B cell (primary cell): Measurements from ENCODE around the gene PARD3B. TPM values are rescaled to one million over a fixed set of nuclear protein-coding genes. Genes with fewer than 3 reads are reported as not detected.

Experiments used
- ATAC-seq: fragments of 200-7000 bp; cut with Tn5 transposase; one replicate; pipeline ENCODE4 v1.10.0; 2021; ENCODE audit warnings: low read depth, mild to moderate bottlenecking, moderate number of reproducible peaks, moderate library complexity
- CTCF ChIA-PET: fragments of 350-600 bp; sonication (Branson Sonifier 250); formaldehyde crosslinking; loops from one replicate; lab custom pipeline; 2021; ENCODE audit warnings: antibody characterized with exemption, inconsistent platforms; lab: Charles Lee
- POLR2A ChIA-PET: fragments of 350-600 bp; sonication (Branson Sonifier 250); formaldehyde crosslinking; loops from one replicate; lab custom pipeline; 2021; ENCODE audit warnings: antibody characterized with exemption; lab: Charles Lee
- DNase-seq: peaks from one replicate; pipeline ENCODE4 v3.0.0; 2013
- H2AFZ ChIP-seq: 2 replicates; pipeline ENCODE4 v1.6.1; 2012; ENCODE audit warnings: mild to moderate bottlenecking, low read depth, low read length; ENCODE audit not compliant: insufficient read depth, poor library complexity, severe bottlenecking
- H3K27ac ChIP-seq, 2 donors: 1 replicate in 1 of 2; 2 replicates in 1 of 2; pipeline ENCODE4 v1.5.1; 2012 to 2013; ENCODE audit warnings: low read length in 2 of 2, mild to moderate bottlenecking in 2 of 2, moderate library complexity in 1 of 2
- H3K27me3 ChIP-seq, 4 experiments: fragments of 200-600 bp in 1 of 4; sonication (generic) in 1 of 4; replicated peaks in 1 of 4; 1 replicate in 2 of 4; 2 replicates in 2 of 4; pipeline versions ENCODE4 v1.6.1 to v1.7.0; 2013 to 2016; ENCODE audit warnings: low read length in 3 of 4, mild to moderate bottlenecking in 2 of 4, mixed read lengths in 1 of 4, moderate library complexity in 1 of 4; ENCODE audit not compliant: insufficient read depth in 4 of 4, control insufficient read depth in 3 of 4; ENCODE audit errors: control extremely low read depth in 1 of 4
- H3K36me3 ChIP-seq, 2 experiments: replicated peaks in 1 of 2; 1 replicate in 1 of 2; 2 replicates in 1 of 2; pipeline versions ENCODE4 v1.6.1 to v1.7.1; 2013; ENCODE audit warnings: low read length in 1 of 2; ENCODE audit not compliant: insufficient read depth in 2 of 2, control insufficient read depth in 1 of 2; ENCODE audit errors: control extremely low read depth in 1 of 2, extremely low read depth in 1 of 2
- H3K4me1 ChIP-seq, 2 donors: fragments of 200-600 bp in 1 of 2; sonication (generic) in 1 of 2; 1 replicate in 1 of 2; 2 replicates in 1 of 2; pipeline versions ENCODE4 v1.5.1 to v1.6.1; 2013 to 2017; ENCODE audit warnings: low read length in 2 of 2; ENCODE audit not compliant: control insufficient read depth in 2 of 2, insufficient read depth in 2 of 2
- H3K4me2 ChIP-seq: replicated peaks from 2 replicates; pipeline ENCODE3; 2012; ENCODE audit warnings: mild to moderate bottlenecking, low read depth, low read length; ENCODE audit not compliant: poor library complexity, severe bottlenecking
- H3K4me3 ChIP-seq, 5 experiments: fragments of 200-600 bp in 1 of 5; sonication (generic) in 1 of 5; 1 replicate in 3 of 5; 2 replicates in 2 of 5; pipeline versions ENCODE4 v1.5.1 to v1.7.0; 2011 to 2016; ENCODE audit warnings: low read length in 4 of 5, mild to moderate bottlenecking in 4 of 5, low read depth in 2 of 5, control low read depth in 1 of 5, moderate library complexity in 1 of 5; ENCODE audit not compliant: insufficient read depth in 1 of 5; ENCODE audit errors: control extremely low read depth in 1 of 5, extremely low read depth in 1 of 5
- H3K79me2 ChIP-seq: fragments of 200-600 bp; sonication (generic); one replicate; pipeline ENCODE4 v1.6.0; 2016; ENCODE audit warnings: low read length; ENCODE audit not compliant: control insufficient read depth, insufficient read depth
- H3K9ac ChIP-seq: fragments of 200-600 bp; sonication (generic); 2 replicates; pipeline ENCODE4 v1.6.1; 2017; ENCODE audit warnings: mild to moderate bottlenecking, low read length, moderate library complexity
- H3K9me3 ChIP-seq, 3 donors: one replicate each; pipeline versions ENCODE4 v1.6.1 to v1.7.1; 2013; ENCODE audit warnings: low read length in 2 of 3; ENCODE audit not compliant: control insufficient read depth in 2 of 3, insufficient read depth in 1 of 3; ENCODE audit errors: control extremely low read depth in 1 of 3
- H4K20me1 ChIP-seq: 2 replicates; pipeline ENCODE4 v1.6.0; 2012; ENCODE audit warnings: mild to moderate bottlenecking, low read length; ENCODE audit not compliant: insufficient read depth, control insufficient read depth, poor library complexity, severe bottlenecking
- H3K27ac Mint-ChIP-seq: one replicate; pipeline ENCODE4 v1.8.0; 2021; ENCODE audit warnings: mixed read lengths
- H3K27me3 Mint-ChIP-seq: one replicate; pipeline ENCODE4 v1.8.0; 2021; ENCODE audit warnings: mixed read lengths
- H3K4me1 Mint-ChIP-seq: one replicate; pipeline ENCODE4 v1.8.0; 2021; ENCODE audit warnings: mixed read lengths
- H3K4me3 Mint-ChIP-seq: one replicate; pipeline ENCODE4 v1.8.0; 2021; ENCODE audit warnings: mixed read lengths
- H3K9me3 Mint-ChIP-seq: one replicate; pipeline ENCODE4 v1.8.0; 2022; ENCODE audit warnings: mixed read lengths; ENCODE audit not compliant: insufficient read depth
- EZH2 ChIP-seq: IDR thresholded peaks from 2 replicates; pipeline ENCODE4 v1.6.1; 2012; ENCODE audit warnings: borderline replicate concordance, low read depth, mild to moderate bottlenecking, moderate library complexity, low read length; ENCODE audit not compliant: insufficient read depth, poor library complexity, severe bottlenecking
- WGBS: methylation state at CpG from one replicate; pipeline ENCODE4 v1.1.5; 2013; ENCODE audit warnings: missing lambda C conversion rate; ENCODE audit not compliant: insufficient coverage; 5-methylcytosine and 5-hydroxymethylcytosine counted together
- intact Hi-C: fragments of 100-400 bp; cut with micrococcal nuclease; formaldehyde crosslinking; loops from one replicate; pipeline ENCODE4 v1.10.0; 2022
- polyA plus RNA-seq: library from polyadenylated mRNA; depleted of rRNA; stranded (reverse); fragments of >200 nt; gene quantifications from 2 replicates; pipeline ENCODE4 v1.2.3, GENCODE V29; 2012
- total RNA-seq, 2 donors: library from RNA; stranded (reverse); fragments of 120-200 nt in 1 of 2; gene quantifications; 1 replicate in 1 of 2; 2 replicates in 1 of 2; pipeline versions ENCODE4 v1.2.3 to v1.2.4, GENCODE V29; 2013 to 2022
- TF ChIP-seq, protein P1 (sequence below): fragments of 200-600 bp; IDR thresholded peaks from one replicate; pipeline ENCODE4 v1.8.0; 2022; ENCODE audit warnings: antibody characterized with exemption, mild to moderate bottlenecking

PARD3B gene
- total and polyA plus RNA-seq, 2 donors (not counting 1 experiment from before 2014, with no cell fraction given), result not detected

DNA sequence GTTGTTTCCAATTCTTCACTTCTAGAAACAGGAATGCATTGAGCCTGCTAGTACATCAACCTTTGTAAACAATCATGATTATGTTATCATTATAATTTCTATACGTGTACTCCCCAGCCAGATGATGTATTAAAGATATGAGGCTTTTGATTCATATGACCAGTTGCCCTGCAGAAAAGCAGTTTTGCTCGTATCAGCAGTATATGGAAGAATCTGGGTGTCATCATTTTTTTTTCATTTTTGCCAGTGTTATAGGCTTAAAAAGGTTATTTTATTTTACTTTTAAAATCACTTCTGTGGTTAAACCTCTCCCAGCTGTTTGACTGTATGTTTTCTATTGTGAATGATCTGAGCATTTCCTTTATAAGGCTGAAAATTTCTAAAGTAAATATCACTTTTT, 665.2 kb downstream of the PARD3B start:
- Histone ChIP-seq H3K27ac (no peak overlapping the region), H4K20me1 (no peaks in the 10 kb centered on the region), H3K4me2 (no peak overlapping the region), H3K4me1 (no peaks in the 10 kb centered on the region), H3K79me2 (no peaks in the 10 kb centered on the region), H3K27me3 (no peaks in the 10 kb centered on the region), H3K4me3 (no peak overlapping the region), H2AFZ (no peak overlapping the region), H3K9me3 (peaks cover 0 to under 1% (median 0%) of the 10 kb centered on the region in 3 donors), H3K9ac (no peak overlapping the region), H3K36me3 (no peaks in the 10 kb centered on the region)
- WGBS, result no CpG with 5 or more reads among the region's 2 CpGs
- Mint-ChIP-seq H3K4me1 (no peaks in the 10 kb centered on the region), H3K9me3 (no peaks in the 10 kb centered on the region), H3K4me3 (no peak overlapping the region), H3K27me3 (no peaks in the 10 kb centered on the region), H3K27ac (no peak overlapping the region)
- ATAC-seq, result no peak
- CTCF ChIA-PET, result no interaction called here
- DNase-seq, result no peak
- POLR2A ChIA-PET, result no interaction called here
- intact Hi-C loops, result no loop called here
- no peak for TF ChIP-seq EZH2
- TF ChIP-seq, protein P1, sequence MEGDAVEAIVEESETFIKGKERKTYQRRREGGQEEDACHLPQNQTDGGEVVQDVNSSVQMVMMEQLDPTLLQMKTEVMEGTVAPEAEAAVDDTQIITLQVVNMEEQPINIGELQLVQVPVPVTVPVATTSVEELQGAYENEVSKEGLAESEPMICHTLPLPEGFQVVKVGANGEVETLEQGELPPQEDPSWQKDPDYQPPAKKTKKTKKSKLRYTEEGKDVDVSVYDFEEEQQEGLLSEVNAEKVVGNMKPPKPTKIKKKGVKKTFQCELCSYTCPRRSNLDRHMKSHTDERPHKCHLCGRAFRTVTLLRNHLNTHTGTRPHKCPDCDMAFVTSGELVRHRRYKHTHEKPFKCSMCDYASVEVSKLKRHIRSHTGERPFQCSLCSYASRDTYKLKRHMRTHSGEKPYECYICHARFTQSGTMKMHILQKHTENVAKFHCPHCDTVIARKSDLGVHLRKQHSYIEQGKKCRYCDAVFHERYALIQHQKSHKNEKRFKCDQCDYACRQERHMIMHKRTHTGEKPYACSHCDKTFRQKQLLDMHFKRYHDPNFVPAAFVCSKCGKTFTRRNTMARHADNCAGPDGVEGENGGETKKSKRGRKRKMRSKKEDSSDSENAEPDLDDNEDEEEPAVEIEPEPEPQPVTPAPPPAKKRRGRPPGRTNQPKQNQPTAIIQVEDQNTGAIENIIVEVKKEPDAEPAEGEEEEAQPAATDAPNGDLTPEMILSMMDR, result no peak

DNA sequence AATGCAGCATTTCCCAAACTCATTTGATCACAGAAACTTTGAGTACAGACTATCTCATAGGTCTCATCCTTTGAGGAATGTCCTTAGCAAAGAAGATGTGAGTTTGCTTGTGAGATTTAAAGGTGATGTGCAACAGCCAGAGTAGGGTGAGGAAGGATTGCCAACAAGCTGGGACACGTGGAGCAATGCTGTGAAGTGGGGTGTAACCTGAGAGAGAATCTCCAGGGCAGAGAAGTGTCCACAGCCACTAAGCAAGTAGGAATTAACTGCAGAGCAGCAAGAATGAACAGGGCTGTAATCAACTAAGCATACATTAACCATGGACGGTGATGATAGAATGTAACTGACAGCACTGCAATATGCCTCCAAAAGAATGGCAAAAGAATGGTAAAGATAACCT, 667.1 kb downstream of the PARD3B start:
- Mint-ChIP-seq H3K4me3 (no peak overlapping the region), H3K27me3 (no peaks in the 10 kb centered on the region), H3K9me3 (no peaks in the 10 kb centered on the region), H3K27ac (no peak overlapping the region), H3K4me1 (no peaks in the 10 kb centered on the region)
- no peaks in the 10 kb centered on the region for H3K27me3 ChIP-seq
- H3K4me1 ChIP-seq, result no peaks in the 10 kb centered on the region
- no peak overlapping the region for H2AFZ ChIP-seq
- no peaks in the 10 kb centered on the region for H3K9me3 ChIP-seq
- H3K79me2 ChIP-seq, result no peaks in the 10 kb centered on the region
- H4K20me1 ChIP-seq, result no peaks in the 10 kb centered on the region
- intact Hi-C loops, result no loop called here
- no peaks in the 10 kb centered on the region for H3K36me3 ChIP-seq
- 67% methylated on average over 1 of the region's 2 CpGs for WGBS
- no peak for DNase-seq
- ChIA-PET POLR2A (no interaction called here), CTCF (no interaction called here)
- no peak overlapping the region for H3K9ac ChIP-seq
- no peak overlapping the region for H3K4me3 ChIP-seq
- ATAC-seq, result no peak
- no peak overlapping the region for H3K27ac ChIP-seq
- TF ChIP-seq, protein P1, result no peak
- TF ChIP-seq EZH2, result no peak
- no peak overlapping the region for H3K4me2 ChIP-seq
